ENCODE measurements around the gene MMGT1. TPM values are rescaled to one million over a fixed set of nuclear protein-coding genes. Genes with fewer than 3 reads are reported as not detected.

MMGT1 gene
- total RNA-seq, 1 experiment from 2014 or later = 22.6 TPM

DNA sequence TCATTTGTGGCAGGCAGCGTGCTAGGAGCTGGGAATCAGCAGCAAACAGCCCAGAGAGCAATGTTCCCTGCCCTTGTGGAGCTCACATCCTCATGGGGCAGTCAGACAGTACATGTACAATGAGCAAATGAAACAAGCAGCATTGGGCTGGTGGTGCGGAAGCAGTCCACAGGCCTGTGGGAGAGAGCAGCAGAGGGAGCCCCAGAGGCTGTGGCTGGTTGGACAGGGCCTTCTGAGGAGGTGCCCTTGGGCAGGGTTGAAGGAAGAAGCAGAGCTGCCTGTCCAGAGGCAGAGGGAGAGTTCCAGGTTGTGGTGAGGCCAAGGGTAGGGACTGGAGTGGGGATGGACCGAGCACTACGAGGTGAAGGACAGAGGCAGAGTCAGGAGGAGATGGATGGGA lies 22.5 kb downstream of the MMGT1 start:
- Mint-ChIP-seq H3K27ac (no peak overlapping the region), H3K9me3 (peaks cover 48 to 52% of the 10 kb centered on the region in 2 experiments), H3K36me3 (ENCODE audit: insufficient read depth in 1 of 3, low read depth in 3 of 3) (0 out of 7 replicates have a peak, but pooled peaks cover 0 to under 1% (median 0%) of the 10 kb centered on the region in 3 experiments), H3K4me1 (no peaks in the 10 kb centered on the region), H3K4me3 (no peak overlapping the region), H3K27me3 (ENCODE audit: low read depth) (no peaks in the 10 kb centered on the region)
- Histone ChIP-seq H2BK20ac (ENCODE audit: low read depth, low read length, poor library complexity, severe bottlenecking) (no peak overlapping the region), H3K9me3 (ENCODE audit: control insufficient read depth, low read depth, low read length) (peaks cover 11% of the 10 kb centered on the region), H3K4ac (ENCODE audit: low read depth, low read length) (no peak overlapping the region), H3T11ph (ENCODE audit: low read length) (no peak overlapping the region), H2BK12ac (ENCODE audit: insufficient read length, low read depth, low read length) (no peak overlapping the region), H2BK5ac (ENCODE audit: insufficient read length, low read length) (no peak overlapping the region), H3K14ac (ENCODE audit: insufficient read depth, low read length) (no peak overlapping the region), H4K5ac (ENCODE audit: insufficient read length, low read depth, low read length) (no peak overlapping the region), H3K18ac (ENCODE audit: insufficient read length, low read depth, low read length) (no peak overlapping the region), H3K27ac (ENCODE audit: insufficient read length, low read depth, low read length) (no peak overlapping the region), H3K79me1 (ENCODE audit: insufficient read depth, low read depth, low read length, poor library complexity, severe bottlenecking) (no peaks in the 10 kb centered on the region), H3K9ac (ENCODE audit: extremely low read depth, insufficient read length, low read length) (no peak overlapping the region), H3K23ac (ENCODE audit: insufficient read length, low read depth, low read length) (no peak overlapping the region), H2BK15ac (ENCODE audit: low read depth, low read length) (no peak overlapping the region), H2AK5ac (ENCODE audit: insufficient read length, low read length) (no peak overlapping the region), H2AFZ (ENCODE audit: low read length) (no peak overlapping the region), H4K20me1 (ENCODE audit: control insufficient read depth, insufficient read depth, insufficient read length) (no peaks in the 10 kb centered on the region), H2BK120ac (ENCODE audit: low read depth, low read length, poor library complexity, severe bottlenecking) (no peak overlapping the region), H3K79me2 (ENCODE audit: insufficient read depth, low read length) (no peaks in the 10 kb centered on the region), H3K27me3 (ENCODE audit: insufficient read depth, low read length) (no peaks in the 10 kb centered on the region), H3K56ac (ENCODE audit: insufficient read length, low read depth, low read length) (no peak overlapping the region), H3K23me2 (ENCODE audit: insufficient read length, low read depth, low read length, poor library complexity, severe bottlenecking) (no peaks in the 10 kb centered on the region), H3K4me1 (ENCODE audit: insufficient read depth, low read length) (no peaks in the 10 kb centered on the region), H4K91ac (ENCODE audit: insufficient read length, low read depth, low read length) (no peak overlapping the region), H3K4me2 (ENCODE audit: insufficient read depth, insufficient read length, low read length) (no peak overlapping the region), H4K8ac (replicated peaks; ENCODE audit: insufficient read length, low read depth, low read length) (no peak overlapping the region)
- no CpG with 5 or more reads among the region's 4 CpGs for WGBS (ENCODE audit: extremely low coverage, insufficient read length, low lambda C conversion rate)
- TF ChIP-seq, protein P1, sequence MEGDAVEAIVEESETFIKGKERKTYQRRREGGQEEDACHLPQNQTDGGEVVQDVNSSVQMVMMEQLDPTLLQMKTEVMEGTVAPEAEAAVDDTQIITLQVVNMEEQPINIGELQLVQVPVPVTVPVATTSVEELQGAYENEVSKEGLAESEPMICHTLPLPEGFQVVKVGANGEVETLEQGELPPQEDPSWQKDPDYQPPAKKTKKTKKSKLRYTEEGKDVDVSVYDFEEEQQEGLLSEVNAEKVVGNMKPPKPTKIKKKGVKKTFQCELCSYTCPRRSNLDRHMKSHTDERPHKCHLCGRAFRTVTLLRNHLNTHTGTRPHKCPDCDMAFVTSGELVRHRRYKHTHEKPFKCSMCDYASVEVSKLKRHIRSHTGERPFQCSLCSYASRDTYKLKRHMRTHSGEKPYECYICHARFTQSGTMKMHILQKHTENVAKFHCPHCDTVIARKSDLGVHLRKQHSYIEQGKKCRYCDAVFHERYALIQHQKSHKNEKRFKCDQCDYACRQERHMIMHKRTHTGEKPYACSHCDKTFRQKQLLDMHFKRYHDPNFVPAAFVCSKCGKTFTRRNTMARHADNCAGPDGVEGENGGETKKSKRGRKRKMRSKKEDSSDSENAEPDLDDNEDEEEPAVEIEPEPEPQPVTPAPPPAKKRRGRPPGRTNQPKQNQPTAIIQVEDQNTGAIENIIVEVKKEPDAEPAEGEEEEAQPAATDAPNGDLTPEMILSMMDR (conservative IDR thresholded peaks at IDR 0.05) = no peak
- no peak for DNase-seq

Data from H9 (cell line).